GM10248 (cell line): ENCODE data around the gene CD151.

Experiments
- CTCF ChIA-PET: fragments of 300-600 bp; sonication (Branson Sonifier 250); formaldehyde crosslinking; extraction: SDS; loops from one replicate; lab custom pipeline; 2021; ENCODE audit warnings: antibody characterized with exemption; lab: Yijun Ruan, JAX
- POLR2A ChIA-PET: fragments of 350-650 bp; sonication (Branson Sonifier 250); formaldehyde crosslinking; extraction: SDS; loops from one replicate; lab custom pipeline; 2020; ENCODE audit warnings: antibody characterized with exemption; lab: Yijun Ruan, JAX
- DNase-seq: peaks from one replicate; pipeline ENCODE4 v3.0.0; 2012; ENCODE audit errors: extremely low spot score
- CTCF ChIP-seq: IDR thresholded peaks from 2 replicates; pipeline ENCODE4 v1.5.1; 2012; ENCODE audit warnings: mild to moderate bottlenecking, low read depth; ENCODE audit errors: extremely low read depth, missing control alignments, control extremely low read depth

Gene CD151

GRCh38 chr11:863023-863909, 30.5 kb downstream of the CD151 start:
- ChIA-PET POLR2A (no interaction called here), CTCF (interaction anchor here (0.8 kb wide), 1 partner anchor 62 kb away, joined by 3 read pairs; no protein-coding TSS in a partner anchor)
- DNase-seq: no peak
- no peak for TF ChIP-seq CTCF

- DNase-seq: no peak
- POLR2A ChIA-PET: no interaction called here
- TF ChIP-seq CTCF: no peak
- CTCF ChIA-PET: no interaction called here
Measured at GRCh38 chr11:863910-864827, 31.4 kb downstream of the CD151 start.

- ChIA-PET CTCF (no interaction called here), POLR2A (no interaction called here)
- DNase-seq: no peak
- TF ChIP-seq CTCF: no peak
Measured at GRCh38 chr11:864898-865297, 32.1 kb downstream of the CD151 start.

- ChIA-PET CTCF (interaction anchor here (1.6 kb wide), 1 partner anchor 18 kb away, joined by 5 read pairs; no protein-coding TSS in a partner anchor), POLR2A (no interaction called here)
- no peak for TF ChIP-seq CTCF
- no peak for DNase-seq
Measured at GRCh38 chr11:865462-866430, 33.0 kb downstream of the CD151 start.

- POLR2A ChIA-PET: no interaction called here
Measured at GRCh38 chr11:866481-866880, 33.7 kb downstream of the CD151 start.

More at GRCh38 chr11:866481-866880, 33.7 kb downstream of the CD151 start:
- no peak for DNase-seq
- CTCF ChIA-PET: interaction anchor here (1.6 kb wide), 1 partner anchor 18 kb away, joined by 5 read pairs; no protein-coding TSS in a partner anchor
- no peak for TF ChIP-seq CTCF
